IPS-20b (cell line): ENCODE data around the gene NSD1.

ENCODE experiments used
- H3K27ac ChIP-seq: one replicate; pipeline ENCODE4 v1.5.1; 2013; ENCODE audit warnings: low read length
- H3K27me3 ChIP-seq: 2 replicates; pipeline ENCODE4 v1.6.1; 2013; ENCODE audit warnings: mild to moderate bottlenecking, low read length, inconsistent platforms; ENCODE audit not compliant: insufficient read depth
- H3K36me3 ChIP-seq: 2 replicates; pipeline ENCODE4 v1.6.1; 2013; ENCODE audit warnings: low read depth, mild to moderate bottlenecking, inconsistent platforms, low read length, moderate library complexity; ENCODE audit not compliant: insufficient read depth
- H3K4me1 ChIP-seq: 2 replicates; pipeline ENCODE4 v1.6.1; 2013; ENCODE audit warnings: mild to moderate bottlenecking, control low read depth, inconsistent platforms, low read length, moderate library complexity; ENCODE audit not compliant: insufficient read depth
- H3K4me3 ChIP-seq: 2 replicates; pipeline ENCODE4 v1.5.1; 2013; ENCODE audit warnings: mild to moderate bottlenecking, low read length, inconsistent platforms
- H3K9ac ChIP-seq: 2 replicates; pipeline ENCODE4 v1.6.1; 2013; ENCODE audit warnings: low read depth, mild to moderate bottlenecking, inconsistent platforms, low read length, moderate library complexity
- H3K9me3 ChIP-seq: 2 replicates; pipeline ENCODE4 v1.6.1; 2013; ENCODE audit warnings: mild to moderate bottlenecking, low read depth, low read length, inconsistent platforms; ENCODE audit not compliant: insufficient read depth

NSD1 gene

DNA sequence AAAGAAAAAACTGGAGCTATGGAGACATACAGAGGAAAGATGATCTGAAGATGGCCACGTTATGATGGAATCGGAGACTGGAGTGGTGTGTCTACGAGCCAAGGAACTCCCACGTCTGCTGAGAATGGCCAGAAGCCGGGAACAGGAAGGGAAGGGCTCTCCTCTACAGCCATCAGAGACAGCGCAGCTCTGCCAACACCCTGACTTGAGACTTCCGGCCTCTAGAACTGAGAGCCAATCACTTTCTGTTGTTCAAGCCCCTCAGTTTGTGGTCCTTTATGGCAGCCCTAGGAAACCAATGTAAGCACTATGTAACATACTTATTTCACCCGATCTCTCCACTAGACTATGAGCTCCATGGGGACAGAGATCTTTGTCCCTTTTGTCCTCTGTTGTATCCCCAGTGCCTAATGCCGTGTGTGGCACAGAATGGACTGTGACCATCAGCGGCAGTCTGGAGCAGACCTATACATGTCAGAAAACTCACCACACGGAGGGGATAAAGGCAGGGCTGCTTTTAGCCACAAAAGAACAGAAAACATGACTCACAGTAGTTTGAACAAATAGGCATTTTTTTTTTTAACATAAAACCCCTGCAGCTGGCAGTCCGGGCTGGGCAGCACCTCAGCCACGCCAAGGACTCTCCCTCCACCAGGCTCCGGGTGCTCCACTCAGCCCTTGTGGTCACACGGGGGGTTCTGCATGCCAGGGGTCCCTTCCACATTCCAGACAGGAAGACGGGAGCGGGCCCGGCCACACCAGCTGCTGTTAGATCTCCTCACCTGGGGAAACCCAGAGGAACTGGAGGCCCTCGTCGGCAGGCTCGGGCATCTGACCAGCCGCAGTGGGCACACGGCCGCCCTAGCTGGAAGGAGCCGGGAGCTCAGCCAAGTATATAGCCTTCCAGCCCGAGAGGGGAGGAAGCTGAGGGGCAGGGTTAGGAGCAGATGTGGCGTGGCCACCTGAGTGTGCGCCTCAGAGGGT lies 194.3 kb downstream of the NSD1 start:
- no peak overlapping the region for H3K27ac ChIP-seq
- no peak overlapping the region for H3K9ac ChIP-seq
- H3K4me3 ChIP-seq: no peak overlapping the region
- H3K36me3 ChIP-seq: peaks cover 27% of the 10 kb centered on the region
- H3K4me1 ChIP-seq: peaks cover 13% of the 10 kb centered on the region
- no peaks in the 10 kb centered on the region for H3K9me3 ChIP-seq
- no peaks in the 10 kb centered on the region for H3K27me3 ChIP-seq

GRCh38 chr5:177328545-177329231 lies 195.1 kb downstream of the NSD1 start:
- H3K4me1 ChIP-seq: peaks cover 13% of the 10 kb centered on the region
- no peak overlapping the region for H3K4me3 ChIP-seq
- H3K36me3 ChIP-seq: peaks cover 35% of the 10 kb centered on the region
- no peak overlapping the region for H3K27ac ChIP-seq
- H3K9me3 ChIP-seq: no peaks in the 10 kb centered on the region
- H3K9ac ChIP-seq: no peak overlapping the region
- no peaks in the 10 kb centered on the region for H3K27me3 ChIP-seq

GRCh38 chr5:177329883-177330282 lies 196.3 kb downstream of the NSD1 start:
- H3K36me3 ChIP-seq: peaks cover 47% of the 10 kb centered on the region
- H3K9me3 ChIP-seq: no peaks in the 10 kb centered on the region
- no peaks in the 10 kb centered on the region for H3K27me3 ChIP-seq
- H3K27ac ChIP-seq: no peak overlapping the region
- H3K9ac ChIP-seq: no peak overlapping the region
- peaks cover 13% of the 10 kb centered on the region for H3K4me1 ChIP-seq
- no peak overlapping the region for H3K4me3 ChIP-seq

DNA sequence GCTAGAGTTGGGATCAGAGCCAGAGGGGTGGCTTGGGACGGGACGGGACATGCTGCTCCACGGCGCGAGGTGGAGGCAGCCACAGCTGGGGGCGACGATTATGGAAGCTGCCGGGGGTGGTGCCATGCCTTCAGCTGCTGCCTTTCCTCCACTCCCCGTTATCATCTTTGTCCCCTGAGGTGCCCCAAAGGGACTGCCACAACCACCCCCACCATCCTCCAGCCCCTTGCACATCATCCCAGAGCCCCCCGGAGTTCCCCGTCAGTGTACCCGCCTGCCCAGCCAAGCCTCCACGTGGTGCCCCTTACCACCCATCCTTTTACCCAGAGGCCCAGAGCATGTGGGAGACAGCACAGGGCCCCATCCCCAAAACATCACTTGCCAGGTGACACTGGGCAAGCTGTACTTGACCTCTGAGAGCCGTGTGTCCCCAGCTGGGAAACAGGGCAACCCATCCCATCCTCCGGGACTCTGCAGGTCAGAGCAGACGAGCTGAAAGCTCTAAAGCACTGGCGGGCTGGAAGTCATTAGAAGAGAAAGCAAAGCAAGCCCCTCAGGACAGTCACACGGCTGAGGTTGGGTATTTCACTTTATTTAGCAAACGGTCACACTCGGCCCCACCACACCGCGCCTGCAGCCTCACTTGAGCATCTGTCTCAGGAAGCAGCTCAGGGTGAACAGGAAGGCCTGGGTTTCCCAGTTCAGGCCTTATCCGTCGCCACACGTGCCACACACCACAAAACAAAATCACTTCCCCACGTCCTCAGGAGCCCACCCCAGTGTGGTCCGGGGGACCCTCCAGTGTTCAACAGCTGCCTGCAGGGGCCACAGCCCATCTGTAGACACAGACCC lies 197.6 kb downstream of the NSD1 start:
- no peak overlapping the region for H3K9ac ChIP-seq
- peaks cover 1% of the 10 kb centered on the region; the same call in 1 of the 2 replicates for H3K4me1 ChIP-seq
- H3K27me3 ChIP-seq: no peaks in the 10 kb centered on the region
- no peak overlapping the region for H3K27ac ChIP-seq
- no peak overlapping the region for H3K4me3 ChIP-seq
- peaks cover 61% of the 10 kb centered on the region for H3K36me3 ChIP-seq
- no peaks in the 10 kb centered on the region for H3K9me3 ChIP-seq

DNA sequence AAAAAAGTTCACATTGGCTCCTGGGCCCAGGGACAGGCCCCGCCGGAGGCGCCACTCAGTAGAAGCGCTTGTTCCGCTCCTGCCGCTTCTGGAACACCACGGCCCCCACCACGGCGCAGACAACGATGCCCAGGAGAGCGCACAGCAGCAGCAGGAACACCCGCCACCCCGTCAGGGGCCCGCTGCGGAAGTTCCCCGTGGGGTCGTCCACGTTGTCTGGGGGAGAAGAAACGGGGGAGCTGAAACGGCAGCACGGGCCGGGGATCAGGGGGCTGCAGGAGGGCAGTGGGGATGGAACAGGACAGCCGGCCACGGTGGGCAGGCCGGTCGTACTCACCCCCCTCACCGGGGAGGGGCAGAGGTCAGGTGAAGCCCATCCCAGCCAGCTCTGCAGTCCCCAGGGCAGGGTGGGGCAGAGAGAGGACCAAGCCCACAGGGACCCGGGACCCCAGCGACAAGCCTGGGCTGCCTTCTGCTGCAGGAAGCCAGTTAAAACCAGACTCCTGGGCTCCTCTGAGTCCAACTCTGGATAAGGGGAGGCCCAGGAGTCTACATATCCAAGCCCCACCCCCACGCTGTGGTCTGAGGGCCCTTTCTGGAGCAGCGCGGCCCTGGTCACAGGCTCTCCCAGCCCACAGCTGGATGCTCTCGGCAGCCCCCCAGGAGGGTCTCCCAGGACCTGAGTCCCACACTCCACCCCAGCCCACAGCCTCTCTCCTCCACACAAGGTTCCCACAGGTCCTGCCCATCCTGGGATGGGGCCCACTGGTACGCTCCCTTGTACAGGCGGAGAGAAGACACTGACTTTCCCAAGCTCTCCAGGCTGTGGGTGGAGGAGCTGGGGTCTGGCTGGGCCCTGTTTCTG lies 198.7 kb downstream of the NSD1 start:
- peaks cover 68% of the 10 kb centered on the region for H3K36me3 ChIP-seq
- no peaks in the 10 kb centered on the region for H3K4me1 ChIP-seq
- H3K9ac ChIP-seq: no peak overlapping the region

DNA sequence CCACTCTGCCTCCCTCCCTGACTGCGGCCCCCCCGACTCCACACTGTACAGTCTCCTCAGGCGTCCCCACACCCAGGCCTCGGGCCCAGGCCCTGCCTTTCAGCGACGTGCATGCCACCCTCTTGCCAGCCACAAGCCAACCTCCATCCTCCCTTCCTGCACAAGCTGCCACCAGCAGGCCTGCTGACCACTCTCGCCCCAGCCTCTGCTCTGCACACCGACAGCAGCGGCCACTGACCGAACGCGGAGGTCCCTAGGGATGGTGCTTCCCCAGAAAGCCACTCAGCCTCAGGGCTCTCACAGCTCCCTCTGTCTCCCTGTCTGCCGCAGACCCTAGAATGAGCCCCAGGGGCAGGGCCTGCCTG lies 199.3 kb downstream of the NSD1 start:
- Histone ChIP-seq H3K9ac (no peak overlapping the region), H3K36me3 (peaks cover 74% of the 10 kb centered on the region), H3K4me1 (no peaks in the 10 kb centered on the region), H3K9me3 (no peaks in the 10 kb centered on the region), H3K4me3 (no peak overlapping the region), H3K27ac (no peak overlapping the region), H3K27me3 (no peaks in the 10 kb centered on the region)

More for the DNA sequence above, 198.7 kb downstream of the NSD1 start:
- no peaks in the 10 kb centered on the region for H3K27me3 ChIP-seq
- no peak overlapping the region for H3K4me3 ChIP-seq
- H3K9me3 ChIP-seq: no peaks in the 10 kb centered on the region
- H3K27ac ChIP-seq: no peak overlapping the region

DNA sequence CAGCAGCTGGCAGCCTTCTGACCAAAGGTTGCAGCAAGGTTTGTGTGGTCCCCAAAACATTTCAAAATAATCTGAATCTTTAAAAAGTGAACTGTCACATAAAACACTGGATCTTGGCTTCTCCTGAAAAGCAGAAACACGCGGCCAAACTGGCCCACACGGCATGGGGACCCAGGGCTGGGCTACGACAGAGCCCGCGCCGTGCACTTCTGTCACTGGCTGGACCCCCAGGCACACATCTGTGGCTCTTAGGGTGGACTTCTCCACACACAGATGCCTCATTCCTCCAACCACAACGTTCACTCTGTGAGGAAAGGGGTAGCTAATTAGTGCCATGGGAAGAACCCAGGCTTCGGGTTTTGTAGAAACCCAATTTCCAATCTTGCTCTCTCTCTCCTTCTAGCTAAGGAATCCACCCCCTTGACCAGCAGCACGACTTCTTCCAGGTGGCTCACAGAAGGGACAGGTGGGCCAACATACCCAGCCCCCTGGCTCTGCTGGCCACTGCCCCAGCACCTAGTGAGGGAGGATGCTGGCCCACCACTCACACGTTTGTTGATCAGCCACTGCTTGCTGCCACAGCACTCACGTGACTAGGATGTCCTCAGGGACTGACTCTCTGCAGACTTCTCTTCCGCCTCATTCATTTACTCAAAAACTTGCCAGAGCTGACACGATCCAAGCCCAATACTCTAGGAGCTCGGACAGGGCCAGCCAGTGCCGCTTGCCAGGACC lies 200.0 kb downstream of the NSD1 start:
- no peaks in the 10 kb centered on the region for H3K4me1 ChIP-seq
- no peak overlapping the region for H3K9ac ChIP-seq
- H3K27me3 ChIP-seq: no peaks in the 10 kb centered on the region

DNA sequence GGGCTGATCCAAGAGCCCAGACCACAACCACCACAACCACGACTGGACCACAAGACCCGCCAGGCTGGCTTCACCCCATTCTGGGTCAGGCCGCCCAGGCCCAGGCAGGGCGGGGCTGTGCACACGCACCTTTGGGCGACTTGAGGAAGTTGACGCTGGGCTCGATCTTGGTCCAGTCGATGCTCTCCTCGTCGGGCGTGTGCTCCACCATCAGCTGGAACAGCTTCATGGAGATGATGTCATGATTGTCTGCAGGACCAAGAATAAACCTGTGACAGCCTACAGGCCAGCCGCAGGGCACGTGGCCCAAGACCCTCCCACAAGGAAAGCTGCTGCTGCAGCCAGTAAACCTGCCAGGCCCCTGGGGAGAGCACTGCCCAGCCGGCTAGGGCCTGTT lies 200.6 kb downstream of the NSD1 start:
- no peak overlapping the region for H3K9ac ChIP-seq
- H3K9me3 ChIP-seq: no peaks in the 10 kb centered on the region
- no peaks in the 10 kb centered on the region for H3K4me1 ChIP-seq
- no peak overlapping the region for H3K27ac ChIP-seq
- H3K27me3 ChIP-seq: no peaks in the 10 kb centered on the region
- peaks cover 80% of the 10 kb centered on the region for H3K36me3 ChIP-seq
- no peak overlapping the region for H3K4me3 ChIP-seq

More for the DNA sequence above, 200.0 kb downstream of the NSD1 start:
- Histone ChIP-seq H3K9me3 (no peaks in the 10 kb centered on the region), H3K27ac (no peak overlapping the region), H3K4me3 (no peak overlapping the region), H3K36me3 (peaks cover 76% of the 10 kb centered on the region)

DNA sequence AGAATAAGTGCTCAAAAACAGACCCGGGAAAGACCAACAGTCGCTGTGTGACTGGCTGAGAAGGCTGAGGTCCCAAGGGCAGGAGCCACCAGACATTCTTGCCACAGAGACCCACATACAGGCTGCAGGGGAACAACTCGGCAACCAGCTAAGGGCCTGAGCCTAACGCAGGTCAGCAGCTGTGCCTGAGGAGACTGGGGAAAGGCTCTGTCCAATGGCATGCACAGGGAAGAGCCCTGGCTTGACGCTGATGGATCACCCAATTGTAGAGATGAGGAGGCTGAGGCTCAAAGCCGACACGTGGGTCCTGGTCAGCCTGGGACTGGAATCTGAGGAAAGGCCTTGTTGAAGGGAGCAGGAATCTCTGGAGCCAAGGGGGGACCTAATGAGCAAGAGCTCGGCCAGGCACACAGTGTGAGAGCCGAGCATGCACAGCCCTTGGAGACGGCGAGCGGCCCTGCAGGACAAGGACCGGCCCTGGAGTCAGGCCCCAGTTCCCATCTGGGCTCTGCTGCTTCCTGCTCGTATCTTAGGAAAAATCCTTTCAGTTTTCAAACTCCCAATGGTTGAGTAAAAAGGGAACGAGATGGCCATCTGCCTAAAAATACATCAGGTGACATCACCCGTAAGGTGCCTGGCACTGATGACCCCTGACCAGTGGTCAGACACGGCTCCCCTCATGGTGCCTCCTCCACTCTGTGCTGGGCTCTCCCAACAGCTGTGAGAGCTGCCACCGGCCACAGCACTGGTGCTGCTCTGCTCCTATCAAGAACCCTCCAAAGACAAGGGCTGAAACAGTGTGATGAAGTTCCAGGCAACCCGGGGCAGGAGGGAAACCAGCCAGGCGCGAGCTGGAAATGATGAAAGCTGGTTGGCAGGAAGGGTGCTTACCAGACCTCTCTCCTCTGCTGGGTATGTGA lies 201.5 kb downstream of the NSD1 start:
- Histone ChIP-seq H3K9ac (no peak overlapping the region), H3K36me3 (peaks cover 76% of the 10 kb centered on the region), H3K4me1 (no peaks in the 10 kb centered on the region; the same call in 1 of the 2 replicates), H3K27me3 (no peaks in the 10 kb centered on the region), H3K27ac (no peak overlapping the region), H3K9me3 (no peaks in the 10 kb centered on the region), H3K4me3 (no peak overlapping the region)

- Histone ChIP-seq H3K27me3 (no peaks in the 10 kb centered on the region), H3K4me1 (no peaks in the 10 kb centered on the region; the same call in 1 of the 2 replicates), H3K4me3 (no peak overlapping the region), H3K9ac (no peak overlapping the region), H3K9me3 (no peaks in the 10 kb centered on the region), H3K27ac (no peak overlapping the region), H3K36me3 (peaks cover 70% of the 10 kb centered on the region)
Observed at GRCh38 chr5:177335701-177336065, 202.1 kb downstream of the NSD1 start.
